ENCODE data around the gene XAGE3.

GRCh38 chrX:52830551-52830950, 37.3 kb downstream of the XAGE3 start:
- no peak for TF ChIP-seq CTCF (optimal IDR thresholded peaks at IDR 0.05 in 1 of 3, IDR thresholded peaks at IDR 0.05 in 1 of 3, conservative IDR thresholded peaks at IDR 0.05 in 1 of 3; ENCODE audit: extremely low read depth in 1 of 3, insufficient read depth in 2 of 3, low read length in 3 of 3)
- TF ChIP-seq EZH2 (IDR thresholded peaks at IDR 0.05; ENCODE audit: low read length), result no peak
